ENCODE data around the gene OMP. TPM values are rescaled to one million over a fixed set of nuclear protein-coding genes. Genes with fewer than 3 reads are reported as not detected.
A peak's percentile ranks its signal among the peaks of the same experiment; 100 is the strongest.

Gene OMP
- total and polyA plus RNA-seq, 8 donors: 0.61 to 0.78 (median 0.69) TPM; not detected in 5

GRCh38 chr11:77081381-77081851 lies 21.2 kb upstream of the OMP start:
- no peak for TF ChIP-seq CTCF (IDR thresholded peaks at IDR 0.05)
- no peak for FAIRE-seq
- DNase-seq: peak in 3 of 6 donors; percentile 0 to 51 (median 10)
- Histone ChIP-seq H3K27ac (no peak overlapping the region), H3K4me3 (no peak overlapping the region), H3K27me3 (no peaks in the 10 kb centered on the region), H3K9me3 (no peaks in the 10 kb centered on the region), H3K4me1 (peaks cover 0 to 8% (median 5%) of the 10 kb centered on the region in 3 donors), H3K36me3 (no peaks in the 10 kb centered on the region)
- ATAC-seq: no peak
- 90% methylated on average over 8 to 9 of the region's 9 CpGs for WGBS, 2 donors
- intact Hi-C loops (cut with DNase I): no loop called here

GRCh38 chr11:77081976-77082836 lies 20.4 kb upstream of the OMP start:
- H3K36me3 ChIP-seq: no peaks in the 10 kb centered on the region
- no peak for TF ChIP-seq CTCF (IDR thresholded peaks at IDR 0.05)
- 66 to 69% methylated on average over 11 of the region's 11 CpGs for WGBS, 2 donors
- ATAC-seq (peak in 1 of 4 donors; percentile 3), FAIRE-seq (no peak), DNase-seq (peak in 4 of 6 donors; percentile 1 to 48 (median 30))
- H3K4me3 ChIP-seq: no peak overlapping the region
- H3K4me1 ChIP-seq: peaks cover 0 to 16% (median 12%) of the 10 kb centered on the region in 3 donors
- H3K27ac ChIP-seq: peak overlapping the region in 1 of 4 donors; percentile 42
- H3K27me3 ChIP-seq: no peaks in the 10 kb centered on the region
- intact Hi-C loops (cut with DNase I): no loop called here
- no peaks in the 10 kb centered on the region for H3K9me3 ChIP-seq

GRCh38 chr11:77082838-77083565 lies 19.6 kb upstream of the OMP start:
- intact Hi-C loops (cut with DNase I): no loop called here
- H3K27ac ChIP-seq: peak overlapping the region in 1 of 4 donors; percentile 42
- no peaks in the 10 kb centered on the region for H3K9me3 ChIP-seq
- WGBS, 2 donors: 85 to 87% methylated on average over 15 of the region's 15 CpGs
- ATAC-seq (peak in 3 of 4 donors; percentile 32 to 55 (median 42)), DNase-seq (peak in 4 of 6 donors; percentile 9 to 46 (median 30)), FAIRE-seq (no peak)
- H3K4me1 ChIP-seq: peaks cover 0 to 24% (median 18%) of the 10 kb centered on the region in 3 donors
- TF ChIP-seq CTCF (IDR thresholded peaks at IDR 0.05): no peak
- no peaks in the 10 kb centered on the region for H3K36me3 ChIP-seq
- H3K4me3 ChIP-seq: no peak overlapping the region
- H3K27me3 ChIP-seq: no peaks in the 10 kb centered on the region

GRCh38 chr11:77083566-77084245 lies 18.9 kb upstream of the OMP start:
- DNase-seq: peak in 3 of 6 donors; percentile 1 to 45 (median 27)
- no peak for FAIRE-seq
- Histone ChIP-seq H3K9me3 (no peaks in the 10 kb centered on the region), H3K27ac (no peak overlapping the region), H3K4me1 (peaks cover 0 to 31% (median 24%) of the 10 kb centered on the region in 3 donors), H3K36me3 (no peaks in the 10 kb centered on the region), H3K4me3 (no peak overlapping the region), H3K27me3 (no peaks in the 10 kb centered on the region)
- no peak for TF ChIP-seq CTCF (IDR thresholded peaks at IDR 0.05)
- intact Hi-C loops (cut with DNase I): no loop called here
- no peak for ATAC-seq
- 91 to 97% methylated on average over 12 of the region's 12 CpGs for WGBS, 2 donors
